Spleen (tissue), 11 donors: ENCODE measurements around the gene MTFR1L. TPM values are rescaled to one million over a fixed set of nuclear protein-coding genes. Genes with fewer than 3 reads are reported as not detected.

ENCODE experiments used
- DNase-seq: peaks from one replicate; pipeline ENCODE4 v3.0.0-alpha.2; 2020
- H3K27ac ChIP-seq, 8 donors: fragments of 200-600 bp; sonication (generic) in 7 of 8; 1 replicate in 4 of 8; 2 replicates in 4 of 8; pipeline versions ENCODE4 v1.5.0 to v1.8.0; 2016 to 2021; ENCODE audit warnings: inconsistent platforms in 4 of 8, mild to moderate bottlenecking in 4 of 8, moderate library complexity in 1 of 8
- H3K27me3 ChIP-seq, 7 donors: fragments of 200-600 bp; sonication (generic) in 6 of 7; replicated peaks in 1 of 7; 1 replicate in 4 of 7; 2 replicates in 3 of 7; pipeline versions ENCODE4 v1.5.0 to v1.8.0; 2016 to 2021; ENCODE audit warnings: inconsistent platforms in 3 of 7, mild to moderate bottlenecking in 1 of 7
- H3K36me3 ChIP-seq, 6 donors: fragments of 200-600 bp; sonication (generic) in 5 of 6; 1 replicate in 4 of 6; 2 replicates in 2 of 6; pipeline versions ENCODE4 v1.5.0 to v1.8.0; 2016 to 2021; ENCODE audit warnings: inconsistent platforms in 2 of 6
- H3K4me1 ChIP-seq, 6 donors: fragments of 200-600 bp; sonication (generic) in 5 of 6; 1 replicate in 3 of 6; 2 replicates in 3 of 6; pipeline versions ENCODE4 v1.5.0 to v1.8.0; 2016 to 2021; ENCODE audit warnings: inconsistent platforms in 3 of 6
- H3K4me3 ChIP-seq, 8 donors: fragments of 200-600 bp; sonication (generic) in 7 of 8; 1 replicate in 4 of 8; 2 replicates in 4 of 8; pipeline versions ENCODE4 v1.5.0 to v1.8.0; 2016 to 2021; ENCODE audit warnings: inconsistent platforms in 4 of 8, mild to moderate bottlenecking in 4 of 8, moderate library complexity in 2 of 8
- H3K9me3 ChIP-seq, 8 donors: fragments of 200-600 bp; sonication (generic) in 7 of 8; 1 replicate in 4 of 8; 2 replicates in 4 of 8; pipeline versions ENCODE4 v1.5.0 to v1.8.0; 2016 to 2021; ENCODE audit warnings: inconsistent platforms in 4 of 8
- POLR2A ChIP-seq, 3 donors: fragments of 450-650 bp; IDR thresholded peaks; one replicate each; pipeline ENCODE4 v1.5.1; 2017; ENCODE audit warnings: antibody characterized with exemption in 3 of 3, mild to moderate bottlenecking in 1 of 3
- POLR2AphosphoS5 ChIP-seq, 3 donors: sonication (generic); formaldehyde crosslinking; IDR thresholded peaks; one replicate each; pipeline ENCODE4 v1.5.1; 2017; ENCODE audit warnings: antibody characterized with exemption in 3 of 3
- WGBS, 5 donors: extraction: QIAGEN DNeasy Blood & Tissue Kit in 3 of 5; methylation state at CpG; one replicate each; pipeline versions ENCODE4 v1.1.5 to v1.1.7; 2013 to 2018; 5-methylcytosine and 5-hydroxymethylcytosine counted together
- intact Hi-C: fragments of 100-400 bp; cut with DNase I; formaldehyde crosslinking; loops from one replicate; pipeline ENCODE4 v1.15.0; 2023; ENCODE audit warnings: low total_unique reads
- polyA plus RNA-seq, 3 donors: library from polyadenylated mRNA; stranded (reverse); fragments of 200-250 nt; gene quantifications; one replicate each; pipeline ENCODE4 v1.2.1, GENCODE V29; 2013
- total RNA-seq, 7 donors: library from RNA; depleted of rRNA in 3 of 7; stranded (reverse); fragments of >200 nt in 3 of 7; fragmentation: NEBNext Ultra II Directional in 4 of 7; extraction: Animal tissue kit (Norgen Biotek cat#: 25700) in 4 of 7; gene quantifications; one replicate each; pipeline versions ENCODE4 v1.1.0 to v1.2.1, GENCODE V29; 2016 to 2021
- TF ChIP-seq, protein P1 (sequence below), 11 experiments: fragments of 200-600 bp in 7 of 11; fragments of 450-650 bp in 4 of 11; sonication (generic) in 4 of 11; IDR thresholded peaks in 8 of 11; conservative IDR thresholded peaks in 3 of 11; 1 replicate in 7 of 11; 2 replicates in 4 of 11; pipeline versions ENCODE4 v1.4.0 to v1.8.0; 2016 to 2021; ENCODE audit warnings: antibody characterized with exemption in 11 of 11, inconsistent platforms in 4 of 11, mild to moderate bottlenecking in 1 of 11
- donor health status: healthy with polysubstance abuse.
- donor health status: DM: no; HTN: no; CAD: no; lungs with moderate emphysema.
- donor health status: DM: no; HTN: no; CAD: no.
- donor health status: Bipolar disorder and iron deficiency.
- donor health status: healthy.
- donor health status: DM: no; HTN: no; CAD: no.
- donor health status: DM: yes; HTN: yes; CAD: no.

MTFR1L gene
- total and polyA plus RNA-seq, 10 donors: 32.1 to 74.7 (median 50.3) TPM

DNA sequence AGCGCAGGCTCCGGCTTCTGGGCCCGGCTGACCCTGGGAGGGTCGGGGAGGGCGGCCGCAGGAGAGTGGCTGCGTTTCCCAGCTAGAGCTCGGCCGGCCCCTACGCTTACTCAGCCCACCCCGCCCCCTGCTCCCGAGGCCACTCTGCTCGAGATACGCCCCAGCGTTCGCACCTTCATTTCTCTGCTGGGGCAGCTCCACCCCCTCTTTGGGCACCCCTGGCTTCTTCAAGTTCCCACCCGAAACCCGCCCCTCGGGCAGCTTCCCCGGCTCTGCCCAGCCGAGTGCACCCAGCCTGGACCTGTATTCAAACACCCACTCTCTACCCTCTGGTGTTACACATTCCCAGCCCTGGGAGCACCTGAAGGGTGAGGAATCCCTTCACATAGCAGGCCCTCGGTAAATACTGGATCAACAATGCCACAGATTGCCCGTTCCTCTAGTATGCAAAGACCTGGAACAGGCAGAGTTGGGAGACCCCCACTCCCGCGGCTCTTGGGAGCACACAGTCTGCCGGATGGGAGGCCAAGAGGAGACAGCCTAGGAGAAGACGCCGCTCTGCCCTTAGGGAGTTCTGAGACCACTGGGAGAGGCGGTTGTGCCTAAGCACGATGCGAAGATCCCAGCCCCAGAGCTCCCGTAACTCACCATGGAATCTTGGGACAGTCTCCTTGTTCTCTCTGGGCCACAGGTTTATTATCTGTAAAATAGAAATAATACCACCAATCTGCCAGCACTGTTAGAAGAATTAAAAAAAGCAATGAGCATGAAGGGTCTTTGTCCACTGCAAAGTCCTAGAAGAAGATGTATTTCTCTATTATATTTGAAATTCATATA lies 56.3 kb downstream of the MTFR1L start:
- 26 to 50% (median 32%) methylated on average over 20 to 32 of the region's 32 CpGs for WGBS, 5 donors
- Histone ChIP-seq H3K27ac (peak overlapping the region; percentile 63 to 87 (median 84)), H3K9me3 (no peaks in the 10 kb centered on the region), H3K4me1 (peaks cover 29 to 78% (median 57%) of the 10 kb centered on the region in 6 donors), H3K4me3 (peak overlapping the region; percentile 44 to 85 (median 59)), H3K27me3 (no peaks in the 10 kb centered on the region), H3K36me3 (no peaks in the 10 kb centered on the region)
- DNase-seq: peak; percentile 65
- TF ChIP-seq, protein P1, sequence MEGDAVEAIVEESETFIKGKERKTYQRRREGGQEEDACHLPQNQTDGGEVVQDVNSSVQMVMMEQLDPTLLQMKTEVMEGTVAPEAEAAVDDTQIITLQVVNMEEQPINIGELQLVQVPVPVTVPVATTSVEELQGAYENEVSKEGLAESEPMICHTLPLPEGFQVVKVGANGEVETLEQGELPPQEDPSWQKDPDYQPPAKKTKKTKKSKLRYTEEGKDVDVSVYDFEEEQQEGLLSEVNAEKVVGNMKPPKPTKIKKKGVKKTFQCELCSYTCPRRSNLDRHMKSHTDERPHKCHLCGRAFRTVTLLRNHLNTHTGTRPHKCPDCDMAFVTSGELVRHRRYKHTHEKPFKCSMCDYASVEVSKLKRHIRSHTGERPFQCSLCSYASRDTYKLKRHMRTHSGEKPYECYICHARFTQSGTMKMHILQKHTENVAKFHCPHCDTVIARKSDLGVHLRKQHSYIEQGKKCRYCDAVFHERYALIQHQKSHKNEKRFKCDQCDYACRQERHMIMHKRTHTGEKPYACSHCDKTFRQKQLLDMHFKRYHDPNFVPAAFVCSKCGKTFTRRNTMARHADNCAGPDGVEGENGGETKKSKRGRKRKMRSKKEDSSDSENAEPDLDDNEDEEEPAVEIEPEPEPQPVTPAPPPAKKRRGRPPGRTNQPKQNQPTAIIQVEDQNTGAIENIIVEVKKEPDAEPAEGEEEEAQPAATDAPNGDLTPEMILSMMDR (IDR thresholded peaks at IDR 0.05 in 8 of 11, conservative IDR thresholded peaks at IDR 0.05 in 3 of 11): no peak
- TF ChIP-seq POLR2A (IDR thresholded peaks at IDR 0.05) (peak in 1 of 3 donors; percentile 0), POLR2AphosphoS5 (IDR thresholded peaks at IDR 0.05) (no peak)
- intact Hi-C loops: loop anchor here (10.0 kb wide), 1 partner anchor 51 kb away; no protein-coding TSS in a partner anchor

DNA sequence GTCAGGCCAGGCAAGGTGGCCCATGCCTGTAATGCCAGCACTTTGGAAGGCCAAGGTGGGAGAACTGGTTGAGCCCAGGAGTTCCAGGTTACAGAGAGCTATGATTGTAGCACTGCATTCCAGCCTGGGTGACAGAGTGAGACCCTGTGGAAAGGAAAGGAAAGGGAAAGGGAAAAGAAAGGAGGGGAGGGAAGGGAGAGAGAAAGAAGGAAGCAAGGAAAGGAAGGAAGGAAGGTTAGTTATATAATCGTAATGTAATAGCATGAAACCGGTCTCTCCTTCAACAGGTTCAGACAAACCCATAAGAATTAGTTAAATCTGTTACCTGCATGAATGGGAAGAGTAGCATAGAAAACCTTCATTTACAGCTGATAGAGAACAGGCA lies 56.9 kb downstream of the MTFR1L start:
- H3K4me3 ChIP-seq: no peak overlapping the region
- TF ChIP-seq POLR2AphosphoS5 (IDR thresholded peaks at IDR 0.05) (no peak), POLR2A (IDR thresholded peaks at IDR 0.05) (no peak)
- TF ChIP-seq, protein P1 (IDR thresholded peaks at IDR 0.05 in 8 of 11, conservative IDR thresholded peaks at IDR 0.05 in 3 of 11): no peak
- WGBS, 5 donors: 35 to 56% (median 47%) methylated on average over 2 of the region's 2 CpGs
- H3K27ac ChIP-seq: peak overlapping the region in 3 of 8 donors; percentile 84 to 87 (median 85)
- no peaks in the 10 kb centered on the region for H3K36me3 ChIP-seq
- DNase-seq: no peak
- H3K9me3 ChIP-seq: no peaks in the 10 kb centered on the region
- peaks cover 23 to 72% (median 50%) of the 10 kb centered on the region in 6 donors for H3K4me1 ChIP-seq
- intact Hi-C loops: loop anchor here (10.0 kb wide), 1 partner anchor 52 kb away; no protein-coding TSS in a partner anchor
- no peaks in the 10 kb centered on the region for H3K27me3 ChIP-seq

DNA sequence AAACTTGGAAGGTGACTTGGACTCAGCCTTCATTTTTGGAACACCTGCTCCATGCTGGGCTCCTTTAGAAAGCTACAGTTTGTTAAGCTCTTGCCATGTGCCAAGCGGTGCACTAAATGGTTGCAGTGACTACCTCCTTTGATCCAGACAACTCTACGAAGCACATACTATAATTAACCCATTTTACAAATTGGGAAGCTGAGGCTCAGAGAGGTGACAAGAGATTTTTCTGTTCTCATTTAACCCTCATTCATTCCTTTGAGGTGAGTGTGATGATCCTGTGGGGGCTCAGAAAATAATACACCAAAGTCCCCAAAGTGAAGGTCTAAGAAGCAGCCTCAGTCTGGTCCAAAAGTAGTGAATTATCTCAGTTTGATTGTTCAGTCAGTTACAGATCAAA lies 57.4 kb downstream of the MTFR1L start:
- intact Hi-C loops: loop anchor here (10.0 kb wide), 1 partner anchor 52 kb away; no protein-coding TSS in a partner anchor
- H3K27me3 ChIP-seq: no peaks in the 10 kb centered on the region
- DNase-seq: no peak
- no peak overlapping the region for H3K27ac ChIP-seq
- no peak overlapping the region for H3K4me3 ChIP-seq
- no peaks in the 10 kb centered on the region for H3K9me3 ChIP-seq
- TF ChIP-seq POLR2A (IDR thresholded peaks at IDR 0.05): no peak
- no peak for TF ChIP-seq POLR2AphosphoS5 (IDR thresholded peaks at IDR 0.05)
- TF ChIP-seq, protein P1 (IDR thresholded peaks at IDR 0.05 in 8 of 11, conservative IDR thresholded peaks at IDR 0.05 in 3 of 11): no peak
- WGBS, 5 donors: 72 to 89% (median 85%) methylated on average over 2 of the region's 2 CpGs
- H3K36me3 ChIP-seq: no peaks in the 10 kb centered on the region
- peaks cover 18 to 68% (median 46%) of the 10 kb centered on the region in 6 donors for H3K4me1 ChIP-seq

DNA sequence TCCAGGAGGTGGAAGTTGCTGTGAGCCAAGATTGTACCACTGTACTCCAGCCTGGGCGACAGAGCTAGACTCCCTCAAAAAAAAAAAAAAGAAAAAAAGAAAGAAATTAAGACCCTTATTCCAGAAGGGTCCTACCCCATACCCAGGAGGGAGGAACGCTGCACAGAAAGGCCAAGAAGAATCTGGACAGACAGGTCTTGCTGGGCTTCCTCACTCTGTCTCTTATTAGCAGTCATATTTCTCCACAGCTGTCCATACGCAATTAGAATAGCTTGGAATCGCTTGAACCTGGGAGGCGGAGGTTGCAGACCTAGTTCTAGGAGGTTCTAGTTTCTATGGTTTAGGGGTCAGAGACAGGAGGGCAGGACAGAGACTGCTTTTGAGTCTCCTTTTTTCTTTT lies 58.9 kb downstream of the MTFR1L start:
- Histone ChIP-seq H3K27me3 (no peaks in the 10 kb centered on the region), H3K4me1 (peaks cover 10 to 52% (median 30%) of the 10 kb centered on the region in 6 donors), H3K36me3 (no peaks in the 10 kb centered on the region), H3K4me3 (no peak overlapping the region), H3K9me3 (no peaks in the 10 kb centered on the region), H3K27ac (no peak overlapping the region)
- no peak for DNase-seq
- intact Hi-C loops: loop anchor here (10.0 kb wide), 1 partner anchor 54 kb away; no protein-coding TSS in a partner anchor
- TF ChIP-seq POLR2AphosphoS5 (IDR thresholded peaks at IDR 0.05) (no peak), POLR2A (IDR thresholded peaks at IDR 0.05) (no peak)
- TF ChIP-seq, protein P1 (IDR thresholded peaks at IDR 0.05 in 8 of 11, conservative IDR thresholded peaks at IDR 0.05 in 3 of 11): no peak
- WGBS, 5 donors: 88 to 97% (median 93%) methylated on average over 5 of the region's 5 CpGs
